ENCODE data around the gene CCDC91.

CCDC91 gene

DNA sequence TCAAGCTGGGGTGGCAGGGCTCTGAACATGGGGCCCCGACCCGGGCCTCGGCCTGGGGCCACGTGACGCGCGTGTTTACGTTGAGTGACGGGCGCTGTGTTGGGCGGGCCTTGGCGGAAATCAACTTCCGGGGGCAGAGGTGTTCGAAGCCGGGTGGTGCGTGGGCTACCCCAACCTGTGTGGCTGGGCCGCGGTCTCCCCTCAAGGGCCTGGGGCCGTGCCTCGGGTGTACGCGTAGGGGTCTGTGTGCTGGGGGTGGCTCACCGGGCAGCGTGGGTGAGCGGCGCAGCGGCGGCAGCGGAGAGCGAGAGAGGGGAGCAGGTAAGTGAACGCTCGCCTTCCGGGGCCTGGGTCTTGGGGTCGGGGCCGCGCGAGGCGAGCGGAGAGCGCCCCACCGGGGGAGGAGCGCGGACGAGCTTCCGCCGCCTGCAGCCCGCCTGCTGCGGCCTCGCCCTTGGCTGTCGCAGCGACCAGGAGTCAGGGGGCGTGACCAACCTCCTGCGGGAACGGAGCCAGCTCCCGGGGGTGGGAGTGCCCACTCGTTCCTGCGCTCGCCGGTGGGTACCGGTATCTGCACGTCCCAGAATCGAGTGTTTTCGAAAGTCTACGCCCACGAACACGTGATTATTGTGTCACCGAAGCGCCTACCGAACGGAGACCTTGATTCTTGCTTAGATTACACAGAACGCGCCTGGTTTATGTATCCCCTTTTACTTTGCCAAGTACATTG, at the start of gene CCDC91:
CCDC91 (plus strand) TSS at position 136 of the 730 bp plus-strand sequence. CDS start 66,760 bp downstream, outside the sequence.
- peak; percentile 60 to 84 for DNase-seq

- no peak for DNase-seq
Observed at GRCh38 chr12:28144059-28144458, 46.2 kb upstream of the CCDC91 start.

DNA sequence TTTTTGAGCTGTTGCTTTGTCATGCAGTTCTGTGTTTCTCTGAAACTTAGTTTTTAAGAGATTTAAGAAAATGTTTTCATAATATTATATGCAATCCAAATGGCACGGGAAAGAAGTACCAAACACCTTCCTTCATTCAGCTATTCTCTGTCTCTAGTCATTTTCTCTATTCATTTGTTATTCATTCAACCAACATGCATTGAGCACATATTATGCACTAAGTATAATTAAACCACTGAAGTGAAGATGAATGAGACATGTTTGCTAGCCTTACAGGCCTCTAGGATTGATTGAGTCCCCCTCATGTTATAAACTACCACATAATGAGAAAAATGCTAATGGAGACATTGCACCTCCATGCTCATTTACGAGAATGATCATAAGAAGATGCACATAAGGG, 45.7 kb upstream of the CCDC91 start:
- no peak for DNase-seq

DNA sequence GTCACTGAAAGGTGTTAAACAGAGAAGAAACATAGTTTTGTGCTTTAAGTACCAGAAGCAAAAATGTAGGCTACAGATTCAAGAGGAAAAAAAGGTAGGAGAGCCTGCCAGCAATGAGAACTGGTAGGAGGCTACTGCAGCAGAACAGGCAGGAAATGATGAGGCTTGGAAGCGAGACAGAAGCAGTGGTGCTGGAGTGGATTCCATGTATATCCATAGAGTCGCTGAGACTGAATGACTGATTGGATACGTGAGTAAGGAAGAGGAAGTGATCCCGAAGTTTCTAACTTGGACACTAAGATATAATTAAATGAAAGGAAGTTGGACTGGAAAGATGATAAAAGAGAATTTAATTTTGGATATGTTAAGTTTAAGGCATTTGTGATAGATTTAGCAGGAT, 45.0 kb upstream of the CCDC91 start:
- DNase-seq, result no peak

DNA sequence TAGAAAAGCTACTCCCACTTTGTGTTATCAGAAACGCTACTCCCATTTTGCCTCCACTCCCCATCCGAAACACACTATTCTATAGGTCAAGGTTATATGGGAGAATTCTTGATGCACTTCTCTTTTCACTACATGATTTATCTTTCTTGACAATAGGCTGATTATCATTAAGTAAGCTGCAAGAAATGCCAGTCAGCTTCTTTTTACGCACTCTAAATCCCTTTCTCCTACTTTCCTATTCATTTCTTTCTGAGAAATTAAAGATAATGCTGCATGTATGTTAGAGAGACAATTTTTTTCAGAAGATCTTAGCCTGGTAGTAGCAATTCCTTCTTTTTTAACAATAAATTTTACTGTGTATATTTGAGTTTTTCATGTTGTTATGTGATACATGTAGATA, 41.0 kb upstream of the CCDC91 start:
- DNase-seq, result no peak

DNA sequence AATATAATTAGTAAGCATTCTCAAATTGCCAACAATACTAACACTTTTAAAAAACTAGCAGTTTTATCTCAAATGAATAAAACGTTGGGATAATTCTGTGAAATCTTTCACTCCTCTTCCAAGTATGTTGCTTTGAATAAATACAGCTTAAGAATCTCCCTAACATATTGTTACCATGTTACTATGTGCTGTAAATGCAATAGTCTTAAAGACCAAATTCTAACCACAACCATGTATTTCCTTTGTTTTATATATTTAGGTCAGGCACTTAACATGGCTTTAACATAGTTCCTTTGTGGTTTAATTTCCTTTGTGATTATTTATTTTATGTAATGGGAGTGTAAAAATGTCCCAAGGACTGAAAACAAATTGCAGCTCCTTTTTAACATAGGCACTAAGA, 33.9 kb upstream of the CCDC91 start:
- DNase-seq, result no peak

GRCh38 chr12:28156804-28157203, 33.5 kb upstream of the CCDC91 start:
- no peak for DNase-seq

DNA sequence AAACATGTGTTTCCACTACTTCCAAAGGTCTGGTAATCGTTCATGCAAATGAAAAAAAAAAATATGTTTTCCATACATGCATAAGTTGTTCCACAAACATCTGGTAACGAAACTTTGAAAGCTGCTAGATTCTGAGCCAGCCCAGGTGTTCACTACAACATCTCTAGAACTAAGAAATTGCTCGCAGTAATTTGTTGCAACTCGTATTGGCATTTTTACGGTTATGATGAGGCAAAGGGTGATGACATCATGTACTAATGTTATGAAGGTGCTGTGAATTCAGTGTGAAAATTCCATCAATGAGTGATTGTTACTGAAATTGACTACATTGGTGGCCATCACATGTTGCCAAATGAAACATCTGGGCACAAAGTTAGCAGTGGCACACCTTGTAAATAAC, 31.9 kb upstream of the CCDC91 start:
- DNase-seq, result no peak

DNA sequence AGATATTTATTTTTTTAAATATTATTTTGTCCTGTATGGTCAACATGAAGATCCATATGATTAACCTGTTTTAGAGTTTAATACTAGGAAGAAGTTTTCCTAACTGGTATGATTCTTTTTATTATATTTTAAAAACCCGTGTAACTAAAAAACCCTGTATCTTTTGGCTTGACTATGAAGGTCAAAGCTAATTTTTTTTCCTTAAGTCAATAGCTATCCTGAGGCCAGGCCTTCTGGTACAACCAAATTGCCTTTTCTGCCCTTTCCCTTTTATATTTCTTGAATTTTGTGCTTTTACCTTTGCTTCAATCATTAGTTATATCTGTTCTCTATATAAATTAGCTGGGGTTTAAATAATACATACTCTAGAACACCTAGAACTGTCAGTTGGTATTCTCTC, 30.6 kb upstream of the CCDC91 start:
- DNase-seq, result no peak

GRCh38 chr12:28161697-28162096, 28.6 kb upstream of the CCDC91 start:
- DNase-seq, result no peak

- DNase-seq, result no peak
Observed at GRCh38 chr12:28162697-28163096, 27.6 kb upstream of the CCDC91 start.

DNA sequence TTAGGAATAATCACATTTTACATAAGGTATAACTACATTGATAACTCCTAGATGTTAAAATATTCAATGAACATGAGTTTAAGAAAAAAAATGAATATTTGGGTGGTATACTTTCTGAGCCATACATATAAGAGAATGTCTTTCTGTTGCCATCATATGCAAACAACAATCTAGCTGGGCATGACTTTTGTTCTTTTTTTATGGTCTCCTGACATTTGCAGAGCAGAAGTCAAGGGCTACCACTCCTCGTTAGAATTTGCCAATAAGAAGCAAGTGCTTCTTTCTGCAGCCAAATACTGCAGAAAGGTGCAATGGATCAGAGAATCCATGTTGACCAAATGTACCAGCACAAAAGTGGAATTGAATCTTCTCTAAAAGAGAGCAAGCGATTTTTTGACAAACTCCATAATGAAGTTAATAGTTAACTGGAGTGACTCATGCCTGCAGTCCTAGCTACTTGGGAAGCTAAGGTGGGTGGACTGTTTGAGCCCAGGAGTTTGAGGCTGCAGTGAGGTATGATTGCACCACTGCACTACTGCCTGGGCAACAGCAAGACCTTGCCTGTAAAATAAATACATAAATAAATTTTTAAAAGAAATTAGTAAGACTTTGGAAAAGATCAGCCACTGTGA, 25.5 kb upstream of the CCDC91 start:
- no peak for DNase-seq

DNA sequence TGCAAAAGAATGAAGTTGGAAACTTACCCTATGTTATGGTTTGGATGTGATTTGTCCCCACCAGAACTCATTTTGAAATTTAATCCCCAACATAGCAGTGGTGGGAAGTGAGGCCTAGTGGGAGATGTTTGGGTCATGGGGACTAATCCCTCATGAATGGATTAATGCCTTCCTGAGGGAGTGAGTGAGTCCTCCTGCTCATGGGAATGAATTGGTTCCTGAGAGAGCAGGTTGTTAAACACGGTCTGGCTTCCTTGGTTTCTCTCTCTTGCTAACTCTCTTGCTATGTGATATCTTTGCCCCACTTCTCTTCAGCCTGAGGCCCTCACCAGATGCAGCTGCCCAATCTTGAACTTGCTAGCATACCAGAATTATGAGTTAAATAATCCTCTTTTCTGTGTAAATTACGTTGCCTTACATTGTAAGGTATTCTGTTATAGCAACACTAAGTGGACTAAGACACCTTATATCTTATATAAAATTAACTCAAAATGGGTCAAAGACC, 22.2 kb upstream of the CCDC91 start:
- no peak for DNase-seq

DNA sequence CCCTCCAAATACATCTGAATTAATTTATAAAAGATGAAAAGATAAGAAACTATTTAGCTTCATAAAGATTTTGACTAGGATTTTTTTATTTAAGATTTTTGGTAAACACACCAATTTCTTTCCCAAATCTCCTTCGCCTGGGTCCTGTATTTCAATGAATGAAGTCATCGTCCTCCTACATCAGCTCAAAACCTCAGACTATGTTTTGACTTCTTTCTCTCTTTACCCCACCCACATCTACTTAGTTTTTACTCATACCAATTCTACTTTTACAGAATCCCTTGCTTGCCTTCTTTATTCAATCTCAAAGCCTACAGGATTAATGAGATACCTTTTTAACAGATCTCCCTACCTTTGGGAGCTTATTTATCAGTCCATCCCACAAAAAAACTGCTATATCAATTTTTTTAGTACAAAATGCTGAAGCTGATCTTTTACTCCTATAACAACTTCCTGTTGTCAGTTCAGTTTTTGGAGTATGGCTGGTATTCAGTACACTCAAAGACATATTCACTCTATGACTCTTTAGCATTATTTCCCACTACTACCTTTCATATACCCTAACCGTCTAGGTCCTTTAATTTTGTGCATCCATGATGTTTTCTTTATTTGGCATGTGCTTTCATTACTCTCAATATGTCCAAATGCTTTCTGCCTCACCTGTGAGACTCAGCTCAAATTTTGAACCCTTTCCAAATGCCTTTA, 18.7 kb upstream of the CCDC91 start:
- no peak for DNase-seq

- peak; percentile 18 to 54 for DNase-seq
Observed at GRCh38 chr12:28172434-28173030, 17.7 kb upstream of the CCDC91 start.

GRCh38 chr12:28173440-28173839, 16.8 kb upstream of the CCDC91 start:
- DNase-seq, result no peak

DNA sequence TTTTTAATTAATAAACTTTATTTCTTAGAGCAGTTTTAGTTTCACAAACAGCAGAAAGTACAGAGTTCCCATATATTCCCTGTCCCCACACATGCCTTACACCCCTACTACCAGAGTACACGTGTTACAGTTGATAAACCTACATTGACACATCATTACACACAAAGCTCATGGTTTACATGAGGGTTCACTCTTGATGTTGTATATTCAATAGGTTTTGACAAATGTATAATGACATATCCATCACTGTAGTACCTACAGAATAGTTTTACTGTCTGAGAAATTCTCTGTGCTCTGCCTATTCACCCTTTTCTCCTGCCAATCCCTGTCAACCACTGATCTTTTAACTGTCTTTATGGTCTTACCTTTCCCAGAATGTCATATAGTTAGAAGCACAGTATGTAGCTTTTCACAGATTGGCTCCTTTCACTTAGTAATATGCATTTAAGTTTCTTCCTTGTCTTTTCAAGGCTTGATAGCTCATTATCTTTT, 15.1 kb upstream of the CCDC91 start:
- no peak for DNase-seq

DNA sequence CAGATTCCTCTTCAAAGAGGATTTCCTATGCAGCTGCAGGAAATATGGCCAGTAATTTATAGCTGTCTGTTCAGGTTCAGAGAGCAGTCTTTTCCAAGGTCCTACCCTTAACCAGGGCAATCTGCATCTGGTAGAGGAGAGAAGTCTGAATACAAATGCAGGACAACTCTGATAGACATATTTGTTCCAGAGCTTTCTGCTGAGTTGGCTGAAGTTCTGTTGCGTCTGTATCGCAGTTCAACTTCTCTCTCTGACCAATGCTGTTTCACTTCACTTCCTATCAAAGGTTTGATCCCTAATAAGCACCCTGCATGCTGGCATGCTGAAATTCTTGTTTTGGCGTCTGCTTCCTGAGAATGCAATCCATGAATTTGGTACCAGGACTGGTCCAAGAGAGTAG, 14.0 kb upstream of the CCDC91 start:
- DNase-seq, result no peak

- no peak for DNase-seq
Observed at GRCh38 chr12:28177461-28177860, 12.8 kb upstream of the CCDC91 start.

DNA sequence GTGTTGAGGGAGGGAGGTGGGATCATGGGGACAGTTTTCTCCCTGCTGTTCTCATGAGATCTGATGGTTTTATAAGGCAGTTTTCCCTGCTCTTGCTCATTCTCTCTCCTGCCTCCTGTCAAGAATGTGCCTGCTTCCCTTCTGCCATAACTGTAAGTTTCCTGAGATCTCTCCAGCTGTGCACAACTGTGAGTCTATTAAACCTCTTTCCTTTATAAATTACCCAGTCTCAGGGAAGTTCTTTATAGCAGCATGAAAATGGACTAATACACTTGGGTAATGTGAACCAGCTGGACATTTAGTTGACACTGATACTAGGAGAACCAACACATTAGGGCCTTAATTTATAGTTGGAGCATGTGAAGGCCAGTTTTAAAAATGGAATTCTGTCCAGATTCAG, 12.4 kb upstream of the CCDC91 start:
- DNase-seq, result no peak

DNA sequence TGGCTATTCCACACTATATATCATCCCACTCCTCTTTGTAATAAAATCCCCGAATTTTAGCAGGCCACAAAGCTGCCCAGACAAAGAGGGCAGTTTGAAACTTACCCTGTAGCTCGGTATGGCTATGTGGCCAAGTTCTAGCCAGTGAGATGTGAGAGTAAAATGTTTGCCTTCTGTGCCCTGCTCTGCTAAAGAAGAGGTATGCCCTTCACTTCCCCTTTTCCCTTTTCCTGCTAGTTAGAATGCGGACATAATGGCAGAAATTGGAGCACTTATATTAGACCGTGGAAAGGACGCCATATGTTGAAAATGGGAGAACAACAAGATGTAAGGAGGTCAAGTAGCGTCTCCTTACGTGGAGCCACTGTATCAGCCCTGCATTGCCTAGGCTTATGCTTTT, 11.5 kb upstream of the CCDC91 start:
- no peak for DNase-seq

- no peak for DNase-seq
Observed at GRCh38 chr12:28180786-28181185, 9.5 kb upstream of the CCDC91 start.

DNA sequence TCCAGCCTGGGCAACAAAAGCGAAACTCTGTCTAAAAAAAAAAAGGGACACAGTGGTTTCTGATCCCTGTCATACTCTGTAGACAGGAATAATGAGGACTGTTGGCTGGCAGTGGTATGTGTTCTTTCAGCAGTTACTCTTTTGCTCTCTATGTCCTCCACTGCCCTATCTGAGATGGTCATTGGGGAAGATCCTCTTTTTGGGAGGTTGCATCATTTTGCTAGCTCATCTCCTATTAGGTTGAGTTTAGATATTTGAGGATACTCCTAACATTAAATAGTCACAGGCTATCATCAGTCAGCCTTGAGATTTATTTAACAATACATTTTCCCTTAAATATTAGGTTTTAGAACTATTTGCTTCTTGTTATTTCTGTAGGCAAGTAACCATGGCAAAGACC, 5.9 kb upstream of the CCDC91 start:
- DNase-seq, result no peak

Data from NCI-H526 (cell line).